Brain microvascular endothelial cell (primary cell): Measurements from ENCODE around the gene PHF19.

ENCODE experiments used
- DNase-seq: peaks from one replicate; pipeline ENCODE4 v3.0.0-alpha.2; 2020
- H3K27ac ChIP-seq: fragments of 250-450 bp; sonication (Bioruptor Pico); 2 replicates; pipeline ENCODE4 v1.5.1; 2020; ENCODE audit warnings: mild to moderate bottlenecking, moderate library complexity
- H3K27me3 ChIP-seq: fragments of 250-450 bp; sonication (Bioruptor Pico); replicated peaks from 2 replicates; pipeline ENCODE4 v1.5.1; 2020; ENCODE audit warnings: mild to moderate bottlenecking
- H3K36me3 ChIP-seq: fragments of 250-450 bp; sonication (Bioruptor Pico); replicated peaks from 2 replicates; pipeline ENCODE4 v1.5.1; 2020; ENCODE audit warnings: mild to moderate bottlenecking
- H3K4me3 ChIP-seq: 2 replicates; pipeline ENCODE4 v1.5.1; 2011; ENCODE audit warnings: low read depth, mild to moderate bottlenecking, control low read depth, low read length, moderate library complexity
- in situ Hi-C: cut with HindIII; loops from 2 replicates; pipeline ENCODE4 v1.10.0; 2017; ENCODE audit warnings: low sequenced_read_pairs, low pct_ligation_motif_present
- TF ChIP-seq, protein P1 (sequence below): IDR thresholded peaks from 2 replicates; pipeline ENCODE4 v1.5.1; 2011; ENCODE audit warnings: low read depth, mild to moderate bottlenecking, moderate library complexity, low read length, control low read depth, inconsistent platforms; ENCODE audit errors: missing control alignments

PHF19 gene

GRCh38 chr9:120865176-120865575 is 11.8 kb downstream of the PHF19 start:
- Histone ChIP-seq H3K36me3 (peaks cover 19% of the 10 kb centered on the region), H3K27ac (no peak overlapping the region), H3K4me3 (no peak overlapping the region), H3K27me3 (no peaks in the 10 kb centered on the region)
- TF ChIP-seq, protein P1, sequence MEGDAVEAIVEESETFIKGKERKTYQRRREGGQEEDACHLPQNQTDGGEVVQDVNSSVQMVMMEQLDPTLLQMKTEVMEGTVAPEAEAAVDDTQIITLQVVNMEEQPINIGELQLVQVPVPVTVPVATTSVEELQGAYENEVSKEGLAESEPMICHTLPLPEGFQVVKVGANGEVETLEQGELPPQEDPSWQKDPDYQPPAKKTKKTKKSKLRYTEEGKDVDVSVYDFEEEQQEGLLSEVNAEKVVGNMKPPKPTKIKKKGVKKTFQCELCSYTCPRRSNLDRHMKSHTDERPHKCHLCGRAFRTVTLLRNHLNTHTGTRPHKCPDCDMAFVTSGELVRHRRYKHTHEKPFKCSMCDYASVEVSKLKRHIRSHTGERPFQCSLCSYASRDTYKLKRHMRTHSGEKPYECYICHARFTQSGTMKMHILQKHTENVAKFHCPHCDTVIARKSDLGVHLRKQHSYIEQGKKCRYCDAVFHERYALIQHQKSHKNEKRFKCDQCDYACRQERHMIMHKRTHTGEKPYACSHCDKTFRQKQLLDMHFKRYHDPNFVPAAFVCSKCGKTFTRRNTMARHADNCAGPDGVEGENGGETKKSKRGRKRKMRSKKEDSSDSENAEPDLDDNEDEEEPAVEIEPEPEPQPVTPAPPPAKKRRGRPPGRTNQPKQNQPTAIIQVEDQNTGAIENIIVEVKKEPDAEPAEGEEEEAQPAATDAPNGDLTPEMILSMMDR: no peak
- DNase-seq: no peak
- in situ Hi-C loops: no loop called here

DNA sequence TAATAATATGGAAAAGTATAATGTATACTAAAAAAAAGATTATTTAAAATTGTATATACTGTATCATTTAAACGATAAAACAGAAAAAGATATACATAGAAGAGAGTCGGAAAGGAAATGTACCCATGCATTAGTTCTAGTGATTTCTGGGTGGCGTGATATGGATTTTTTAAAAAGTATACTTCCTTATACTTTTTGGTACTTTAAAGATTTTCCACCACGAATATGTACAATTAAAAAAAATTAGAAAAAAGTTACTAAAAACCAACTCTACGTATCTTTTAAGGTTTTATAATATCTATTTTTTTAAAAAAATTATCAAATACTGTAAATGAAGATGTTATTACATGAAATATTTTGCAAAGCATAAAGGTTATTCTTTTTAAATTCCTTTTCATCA is 12.3 kb downstream of the PHF19 start:
- Histone ChIP-seq H3K27me3 (no peaks in the 10 kb centered on the region), H3K27ac (no peak overlapping the region), H3K36me3 (peaks cover 20% of the 10 kb centered on the region), H3K4me3 (no peak overlapping the region)
- no peak for DNase-seq
- TF ChIP-seq, protein P1: no peak
- in situ Hi-C loops: no loop called here

DNA sequence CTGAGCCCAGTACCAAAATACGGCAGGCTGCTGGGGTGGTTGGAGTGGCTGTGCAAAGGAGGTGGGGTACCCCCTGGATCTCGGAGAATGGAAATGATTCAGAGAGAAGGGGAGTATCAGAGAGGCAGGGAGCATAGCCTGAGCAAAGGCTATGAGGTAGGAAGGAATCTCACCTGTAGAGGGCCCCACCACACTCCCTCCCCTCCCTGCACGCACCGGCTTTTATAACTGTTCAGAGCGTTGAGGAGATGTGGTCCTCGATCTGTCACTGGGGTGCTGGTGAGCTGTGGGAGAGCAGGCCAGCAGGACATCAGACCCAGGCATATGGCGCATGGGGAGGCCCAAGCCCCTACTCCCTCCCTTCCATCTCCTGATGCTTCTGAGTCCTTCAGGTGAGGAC is 13.2 kb downstream of the PHF19 start:
- no peak for DNase-seq
- H3K4me3 ChIP-seq: no peak overlapping the region
- in situ Hi-C loops: no loop called here
- TF ChIP-seq, protein P1: no peak
- H3K36me3 ChIP-seq: peaks cover 20% of the 10 kb centered on the region
- H3K27ac ChIP-seq: no peak overlapping the region
- H3K27me3 ChIP-seq: no peaks in the 10 kb centered on the region

DNA sequence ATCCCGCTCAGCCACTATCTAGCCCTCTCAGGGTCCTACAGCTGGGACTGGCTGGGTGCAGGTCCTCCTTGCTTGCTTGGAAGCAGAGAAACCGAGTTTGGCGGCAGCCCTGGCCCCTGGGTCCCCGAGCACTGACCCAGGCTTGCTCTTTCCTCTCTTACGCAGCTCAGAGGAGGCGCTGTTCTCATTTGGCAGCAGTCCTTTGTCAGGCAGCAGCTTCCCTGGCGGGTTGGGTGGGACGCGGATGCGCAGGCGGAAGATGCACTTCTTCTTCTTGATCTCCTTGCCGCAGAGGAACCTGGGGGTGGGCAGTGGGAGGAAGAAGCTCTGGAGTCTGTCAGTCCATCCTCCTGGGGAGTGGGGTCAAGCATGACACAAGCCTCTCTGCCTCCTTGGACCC is 14.5 kb downstream of the PHF19 start:
- no peak for DNase-seq
- Histone ChIP-seq H3K27ac (no peak overlapping the region), H3K4me3 (no peak overlapping the region), H3K27me3 (no peaks in the 10 kb centered on the region), H3K36me3 (peaks cover 28% of the 10 kb centered on the region)
- in situ Hi-C loops: no loop called here
- TF ChIP-seq, protein P1: no peak

DNA sequence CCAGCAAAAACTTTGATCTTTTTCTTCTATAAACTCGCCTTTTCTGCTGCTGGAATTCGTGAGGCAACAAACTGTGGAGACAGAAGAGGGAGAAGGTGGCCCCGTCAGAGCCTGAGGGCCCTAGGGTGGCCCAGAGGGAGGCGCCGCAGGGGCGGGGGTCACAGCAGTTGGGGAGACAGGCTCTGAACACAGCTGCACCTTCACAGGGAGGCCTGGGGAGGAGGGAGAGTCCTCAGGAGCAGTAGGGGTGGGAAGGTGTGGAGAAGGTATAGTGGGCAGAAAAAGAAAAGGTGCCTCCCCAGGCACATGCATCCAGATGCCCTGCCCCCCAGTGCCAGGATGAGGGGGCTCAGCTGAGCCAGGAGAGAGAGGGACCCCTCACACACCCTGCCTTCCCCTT is 15.1 kb downstream of the PHF19 start:
- H3K4me3 ChIP-seq: no peak overlapping the region
- no peak overlapping the region for H3K27ac ChIP-seq
- H3K36me3 ChIP-seq: peaks cover 31% of the 10 kb centered on the region
- in situ Hi-C loops: no loop called here
- H3K27me3 ChIP-seq: no peaks in the 10 kb centered on the region
- TF ChIP-seq, protein P1: no peak
- no peak for DNase-seq

DNA sequence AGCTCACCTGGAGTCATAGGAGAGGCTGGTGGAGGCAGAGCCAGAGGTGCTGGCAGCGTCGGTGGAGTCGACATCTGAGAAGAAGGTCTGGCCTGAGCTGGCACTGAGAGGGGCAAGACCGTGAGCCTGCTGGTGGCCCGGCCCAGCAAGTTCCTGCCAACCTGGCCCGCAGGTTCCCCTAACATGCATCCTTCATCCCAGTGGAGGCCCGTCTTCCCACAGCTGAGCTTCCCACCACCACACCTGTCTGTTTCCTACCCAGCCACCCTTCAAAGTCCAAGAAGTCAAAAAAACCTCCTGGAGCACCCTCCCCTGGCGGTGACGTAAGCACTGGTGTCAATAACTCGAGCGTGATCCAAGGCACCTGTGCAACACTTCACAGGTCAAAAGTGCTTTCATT is 16.9 kb downstream of the PHF19 start:
- H3K36me3 ChIP-seq: peaks cover 31% of the 10 kb centered on the region

More for the DNA sequence above, 16.9 kb downstream of the PHF19 start:
- Histone ChIP-seq H3K27me3 (no peaks in the 10 kb centered on the region), H3K27ac (no peak overlapping the region), H3K4me3 (no peak overlapping the region)
- DNase-seq: no peak
- TF ChIP-seq, protein P1: no peak
- in situ Hi-C loops: no loop called here
